Uterus (tissue), 2 donors: ENCODE data around the gene NTSR1.

Experiments used
- CTCF ChIP-seq, 4 experiments: fragments of 200-600 bp in 2 of 4; fragments of 450-650 bp in 2 of 4; sonication (generic) in 2 of 4; IDR thresholded peaks; one replicate each; pipeline ENCODE4 v1.5.1; 2016 to 2019; ENCODE audit warnings: antibody characterized with exemption in 4 of 4, mild to moderate bottlenecking in 2 of 4, moderate library complexity in 1 of 4
- POLR2A ChIP-seq, 2 donors: fragments of 450-650 bp; IDR thresholded peaks; one replicate each; pipeline ENCODE4 v1.6.1; 2016; ENCODE audit warnings: antibody characterized with exemption in 2 of 2, mild to moderate bottlenecking in 1 of 2, moderate library complexity in 1 of 2

- no peak for TF ChIP-seq CTCF (IDR thresholded peaks at IDR 0.05)
- no peak for TF ChIP-seq POLR2A (IDR thresholded peaks at IDR 0.05)
Measured at GRCh38 chr20:62787866-62788265, 79.2 kb downstream of the NTSR1 start.
